GM18505 (cell line): ENCODE data around the gene STPG4.

Experiments used
- ATAC-seq: cut with Tn5 transposase; IDR thresholded peaks from one replicate; pipeline ENCODE4 v1.9.1; 2021; ENCODE audit not compliant: unreplicated experiment
- POLR2A ChIP-seq: IDR thresholded peaks from 4 replicates; pipeline ENCODE4 v1.6.1; 2011; ENCODE audit warnings: borderline replicate concordance; ENCODE audit not compliant: insufficient read depth, insufficient read length; ENCODE audit errors: extremely low read depth

STPG4 gene

DNA sequence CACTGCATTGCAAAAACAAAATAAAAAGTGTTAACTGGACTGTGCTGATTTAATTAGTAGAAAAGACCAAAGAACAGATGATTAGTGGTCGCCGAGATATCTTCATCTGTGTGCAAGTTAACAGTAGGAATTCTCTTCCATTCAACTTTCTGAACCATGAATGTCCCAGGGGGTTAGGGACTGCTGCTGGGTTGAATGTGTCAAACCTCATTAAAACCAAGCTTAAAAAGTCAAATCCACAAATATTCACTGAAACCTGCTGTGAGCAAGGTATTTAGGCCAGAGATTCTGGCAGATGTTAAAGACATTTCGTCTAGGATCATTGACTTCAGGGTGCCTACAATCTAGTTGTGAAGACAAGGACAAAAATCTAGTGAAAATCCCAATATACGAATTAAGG lies 58.7 kb downstream of the STPG4 start:
- ATAC-seq: no peak
- no peak for TF ChIP-seq POLR2A

DNA sequence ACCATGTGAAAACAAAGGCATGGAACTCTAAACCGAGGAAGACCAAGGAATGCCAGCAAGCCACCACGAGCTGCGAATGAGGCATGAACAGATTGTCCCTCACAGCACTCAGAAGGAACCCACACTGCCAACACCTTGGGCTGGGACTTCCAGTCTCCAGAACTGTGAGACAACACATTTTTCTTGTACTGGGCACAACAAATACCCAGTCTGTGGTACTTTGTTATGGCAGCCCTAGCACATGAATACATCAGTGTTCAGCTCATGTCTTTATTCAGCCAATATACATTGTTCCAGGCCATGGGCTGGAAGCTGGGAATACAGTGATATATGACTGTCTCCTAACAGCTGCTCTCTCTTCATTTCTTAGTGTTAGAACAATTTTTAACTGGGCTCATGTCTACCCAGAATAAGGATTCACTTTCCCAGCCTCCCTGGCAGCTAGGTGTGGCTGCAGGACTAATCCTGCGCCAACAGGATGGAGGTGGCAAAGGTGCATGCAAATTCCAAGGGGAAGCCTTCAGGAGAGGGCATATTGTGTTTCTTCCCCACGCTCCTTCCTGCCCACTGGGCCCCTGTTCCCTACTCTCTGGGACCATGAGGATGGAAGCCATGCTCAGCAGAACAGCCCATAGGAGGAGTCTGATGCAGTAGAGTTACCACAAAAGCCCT lies 59.6 kb downstream of the STPG4 start:
- no peak for ATAC-seq
- TF ChIP-seq POLR2A: no peak

DNA sequence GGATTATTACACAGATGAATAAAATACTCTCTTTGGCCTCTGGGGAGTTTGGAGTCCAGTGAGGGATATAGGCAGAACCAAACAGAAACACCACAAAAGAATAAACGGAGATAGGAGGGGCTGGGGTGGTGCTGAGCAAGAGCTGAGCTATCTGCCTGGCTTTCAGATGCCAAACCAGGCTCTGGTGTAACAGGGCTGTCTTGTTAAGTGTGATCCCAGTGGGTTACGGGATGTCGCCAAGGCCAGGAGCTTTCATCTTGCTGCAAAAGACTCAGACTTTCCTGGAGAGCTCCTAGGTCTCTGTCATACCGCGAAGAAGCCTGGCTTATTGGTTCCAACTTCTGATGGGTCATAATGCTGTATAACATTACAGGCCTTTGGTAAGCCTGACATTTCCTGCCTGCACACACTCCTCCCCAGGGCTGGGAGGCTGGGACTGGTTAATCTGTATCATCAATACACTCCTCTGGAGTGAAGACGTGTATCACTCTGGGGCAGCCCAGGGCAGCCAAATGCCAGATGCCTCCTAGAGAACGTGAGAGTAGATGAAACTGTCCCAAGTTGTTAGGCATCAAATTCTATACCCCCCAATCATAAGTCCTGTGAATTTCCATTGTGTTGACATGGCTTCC lies 60.5 kb downstream of the STPG4 start:
- TF ChIP-seq POLR2A: no peak
- ATAC-seq: no peak

GRCh38 chr2:47093626-47094025 lies 61.5 kb downstream of the STPG4 start:
- TF ChIP-seq POLR2A: no peak
- no peak for ATAC-seq

DNA sequence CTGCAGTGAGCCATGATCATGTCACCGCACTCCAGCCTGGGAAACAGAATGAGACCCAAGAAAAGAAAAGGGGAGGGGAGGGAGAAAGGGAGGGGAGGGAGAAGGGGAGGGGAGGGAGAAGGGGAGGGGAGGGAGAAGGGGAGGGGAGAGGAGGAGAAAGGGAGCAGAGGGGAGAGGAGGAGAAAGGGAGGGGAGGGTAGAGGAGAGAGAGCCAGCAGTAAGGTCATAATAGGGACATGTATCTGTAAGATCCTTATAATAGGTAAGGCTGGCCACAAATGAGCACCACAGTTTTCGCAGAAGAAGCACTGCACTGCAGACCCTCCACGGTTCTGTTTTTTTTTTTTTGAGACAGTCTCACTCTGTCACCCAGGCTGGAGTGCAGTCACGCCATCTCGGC lies 62.6 kb downstream of the STPG4 start:
- no peak for ATAC-seq
- no peak for TF ChIP-seq POLR2A

DNA sequence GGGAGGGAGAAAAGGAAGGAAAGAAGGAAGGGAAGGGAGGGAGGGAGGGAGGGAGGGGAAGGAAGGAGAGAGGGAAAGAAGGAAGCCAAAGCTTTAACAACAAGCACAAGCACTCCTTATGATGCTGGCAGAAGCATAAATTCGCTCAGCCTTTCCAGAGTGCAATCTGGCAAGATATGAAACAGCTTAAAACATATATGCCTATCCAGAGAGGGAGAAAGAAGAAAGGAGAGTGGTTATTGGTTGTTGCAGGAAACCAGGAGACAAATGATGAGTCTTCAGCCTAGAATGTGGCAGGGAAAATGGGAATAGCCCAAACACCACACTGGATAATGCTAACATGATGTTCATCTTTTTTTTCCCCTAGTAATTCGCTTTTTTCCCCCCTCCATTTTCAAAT lies 64.0 kb downstream of the STPG4 start:
- TF ChIP-seq POLR2A: no peak

GRCh38 chr2:47089083-47089464 lies 66.0 kb downstream of the STPG4 start:
- no peak for ATAC-seq
- TF ChIP-seq POLR2A: no peak

More for the DNA sequence above, 64.0 kb downstream of the STPG4 start:
- ATAC-seq: no peak

GRCh38 chr2:47088371-47089082 lies 66.6 kb downstream of the STPG4 start:
- TF ChIP-seq POLR2A: no peak
- no peak for ATAC-seq

DNA sequence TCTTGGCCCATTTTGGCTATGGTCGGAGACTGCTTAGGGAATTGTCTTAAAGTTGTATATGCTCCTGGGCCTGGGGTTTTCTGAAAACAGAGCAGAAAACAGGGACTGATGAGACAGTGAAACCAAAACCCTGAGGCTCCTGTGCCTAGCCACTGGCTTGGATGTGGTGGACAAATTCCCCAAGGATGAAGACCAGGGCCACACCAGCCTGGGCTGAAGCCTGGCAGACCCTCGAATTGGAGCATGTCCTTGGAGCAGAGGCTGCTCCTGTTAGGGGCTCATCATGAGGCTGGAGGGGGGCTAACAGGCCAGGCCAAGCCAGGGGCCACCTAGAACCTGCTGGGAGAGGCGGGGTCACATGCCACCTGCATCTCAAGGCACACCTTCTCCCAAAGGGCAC lies 68.1 kb downstream of the STPG4 start:
- TF ChIP-seq POLR2A: no peak
- no peak for ATAC-seq

- no peak for TF ChIP-seq POLR2A
- ATAC-seq: no peak
Measured at GRCh38 chr2:47086571-47086970, 68.5 kb downstream of the STPG4 start.

DNA sequence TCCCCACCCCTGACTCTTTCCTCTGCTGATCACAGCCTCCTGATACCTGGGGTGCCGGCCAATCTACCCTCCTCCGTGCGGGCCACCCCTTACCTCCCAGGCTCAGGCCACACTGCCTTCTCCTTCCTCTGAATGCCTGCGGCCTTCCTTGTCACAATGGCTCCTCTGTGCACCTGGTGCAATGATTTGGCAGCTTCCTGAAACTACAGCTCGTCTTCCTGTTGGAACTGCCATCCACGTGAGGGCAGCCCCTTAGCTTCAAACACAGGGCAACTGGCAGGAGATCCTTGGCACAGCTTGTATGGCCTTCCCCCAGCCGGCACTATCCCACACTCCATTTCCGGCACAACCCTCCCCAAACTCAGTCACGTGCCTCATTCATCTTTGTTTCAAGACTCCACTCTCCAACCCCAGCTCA lies 69.0 kb downstream of the STPG4 start:
- TF ChIP-seq POLR2A: no peak
- no peak for ATAC-seq

DNA sequence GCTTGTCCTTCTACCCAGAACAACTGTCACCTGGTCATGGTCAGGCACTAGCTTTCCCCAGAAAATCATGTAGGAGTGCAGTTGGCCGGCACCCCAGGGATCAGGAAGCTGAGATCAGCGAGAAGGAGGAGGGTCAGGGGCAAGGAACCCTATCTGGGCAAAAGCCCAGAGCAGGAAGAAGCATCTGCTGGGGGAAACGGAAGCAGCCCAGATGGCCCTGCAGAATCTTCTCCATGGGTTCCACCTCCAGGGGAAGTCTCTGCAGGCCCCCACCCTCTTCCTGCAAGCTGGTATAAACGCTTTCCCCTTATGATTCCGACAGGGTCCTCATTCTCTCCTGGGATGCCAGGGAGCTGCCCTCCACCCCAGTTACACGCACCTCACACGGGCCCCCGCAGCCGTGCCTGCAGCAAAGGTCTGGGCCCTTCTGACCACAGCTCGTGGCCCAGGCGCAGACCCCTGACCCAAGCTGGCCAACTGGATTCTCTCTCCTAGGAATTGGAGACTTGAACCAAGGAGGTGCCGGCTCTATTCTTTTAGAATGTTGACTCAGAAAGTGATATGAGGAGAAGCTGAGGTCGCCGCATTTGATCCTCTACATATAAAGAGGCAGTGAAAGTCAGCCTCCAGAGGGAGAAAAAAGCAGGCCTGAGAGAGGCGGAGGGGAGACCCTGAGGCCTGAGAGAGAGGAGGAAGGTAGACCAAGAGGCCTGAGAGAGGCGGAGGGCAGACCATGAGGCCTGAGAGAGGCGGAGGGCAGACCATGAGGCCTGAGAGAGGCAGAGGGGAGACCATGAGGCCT lies 71.0 kb downstream of the STPG4 start:
- no peak for ATAC-seq

DNA sequence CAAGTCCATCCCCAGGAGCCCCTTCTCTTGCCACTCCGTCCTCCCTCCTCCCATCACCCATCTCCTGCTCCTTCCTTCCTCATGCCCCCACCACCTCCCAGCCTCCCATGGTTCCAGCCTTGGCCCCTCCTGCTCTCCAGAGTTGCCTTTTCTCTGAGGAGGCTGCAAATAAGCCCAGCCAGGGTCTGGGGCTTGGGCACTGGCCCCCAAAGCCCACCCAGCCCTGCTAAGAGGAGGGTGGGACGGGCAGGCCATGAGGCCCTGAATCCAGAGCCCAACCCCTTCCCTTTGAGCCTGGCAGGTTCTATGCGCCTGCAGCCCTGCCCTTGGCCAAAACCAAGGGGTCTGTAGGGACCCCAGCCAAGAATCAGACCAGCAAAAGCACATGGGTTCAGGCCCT lies 71.6 kb downstream of the STPG4 start:
- no peak for ATAC-seq
- TF ChIP-seq POLR2A: no peak

More for the DNA sequence above, 71.0 kb downstream of the STPG4 start:
- no peak for TF ChIP-seq POLR2A
